ENCODE data around the gene ERMARD.

ERMARD gene

DNA sequence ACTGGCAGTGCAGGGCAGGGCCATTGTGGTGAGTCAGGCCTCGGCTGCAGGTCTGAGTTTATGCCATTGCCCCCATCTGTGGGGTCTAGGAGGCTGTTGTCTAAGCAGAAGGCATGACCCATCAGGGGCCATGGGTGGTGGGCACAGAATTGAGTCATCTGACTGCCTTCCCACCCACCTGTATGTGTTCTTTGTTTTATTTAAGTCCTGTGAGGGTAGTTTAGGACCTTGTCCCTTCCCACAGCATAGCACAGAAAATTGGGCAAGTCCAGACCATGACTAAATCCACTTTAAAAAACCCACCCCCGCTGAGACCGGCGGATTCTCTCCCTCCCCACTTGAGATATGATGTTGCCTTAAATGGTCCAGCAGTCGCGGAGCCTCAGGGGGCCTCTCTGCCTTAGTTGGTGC lies 40.3 kb downstream of the ERMARD start:
- peaks cover 8% of the 10 kb centered on the region for H3K27me3 ChIP-seq (ENCODE audit: insufficient read depth, poor library complexity, severe bottlenecking)
- H3K27ac ChIP-seq (replicated peaks) = no peak overlapping the region
- TF ChIP-seq SPI1 (IDR thresholded peaks at IDR 0.05; ENCODE audit: borderline replicate concordance, low read depth) (no peak), POLR2AphosphoS5 (IDR thresholded peaks at IDR 0.05; ENCODE audit: low read depth) (no peak), GABPA (IDR thresholded peaks at IDR 0.05; ENCODE audit: low read depth) (no peak)
- TF ChIP-seq, protein P1, sequence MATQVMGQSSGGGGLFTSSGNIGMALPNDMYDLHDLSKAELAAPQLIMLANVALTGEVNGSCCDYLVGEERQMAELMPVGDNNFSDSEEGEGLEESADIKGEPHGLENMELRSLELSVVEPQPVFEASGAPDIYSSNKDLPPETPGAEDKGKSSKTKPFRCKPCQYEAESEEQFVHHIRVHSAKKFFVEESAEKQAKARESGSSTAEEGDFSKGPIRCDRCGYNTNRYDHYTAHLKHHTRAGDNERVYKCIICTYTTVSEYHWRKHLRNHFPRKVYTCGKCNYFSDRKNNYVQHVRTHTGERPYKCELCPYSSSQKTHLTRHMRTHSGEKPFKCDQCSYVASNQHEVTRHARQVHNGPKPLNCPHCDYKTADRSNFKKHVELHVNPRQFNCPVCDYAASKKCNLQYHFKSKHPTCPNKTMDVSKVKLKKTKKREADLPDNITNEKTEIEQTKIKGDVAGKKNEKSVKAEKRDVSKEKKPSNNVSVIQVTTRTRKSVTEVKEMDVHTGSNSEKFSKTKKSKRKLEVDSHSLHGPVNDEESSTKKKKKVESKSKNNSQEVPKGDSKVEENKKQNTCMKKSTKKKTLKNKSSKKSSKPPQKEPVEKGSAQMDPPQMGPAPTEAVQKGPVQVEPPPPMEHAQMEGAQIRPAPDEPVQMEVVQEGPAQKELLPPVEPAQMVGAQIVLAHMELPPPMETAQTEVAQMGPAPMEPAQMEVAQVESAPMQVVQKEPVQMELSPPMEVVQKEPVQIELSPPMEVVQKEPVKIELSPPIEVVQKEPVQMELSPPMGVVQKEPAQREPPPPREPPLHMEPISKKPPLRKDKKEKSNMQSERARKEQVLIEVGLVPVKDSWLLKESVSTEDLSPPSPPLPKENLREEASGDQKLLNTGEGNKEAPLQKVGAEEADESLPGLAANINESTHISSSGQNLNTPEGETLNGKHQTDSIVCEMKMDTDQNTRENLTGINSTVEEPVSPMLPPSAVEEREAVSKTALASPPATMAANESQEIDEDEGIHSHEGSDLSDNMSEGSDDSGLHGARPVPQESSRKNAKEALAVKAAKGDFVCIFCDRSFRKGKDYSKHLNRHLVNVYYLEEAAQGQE (IDR thresholded peaks at IDR 0.05; ENCODE audit: insufficient replicate concordance, low read depth) = no peak
- TF ChIP-seq, protein P2, sequence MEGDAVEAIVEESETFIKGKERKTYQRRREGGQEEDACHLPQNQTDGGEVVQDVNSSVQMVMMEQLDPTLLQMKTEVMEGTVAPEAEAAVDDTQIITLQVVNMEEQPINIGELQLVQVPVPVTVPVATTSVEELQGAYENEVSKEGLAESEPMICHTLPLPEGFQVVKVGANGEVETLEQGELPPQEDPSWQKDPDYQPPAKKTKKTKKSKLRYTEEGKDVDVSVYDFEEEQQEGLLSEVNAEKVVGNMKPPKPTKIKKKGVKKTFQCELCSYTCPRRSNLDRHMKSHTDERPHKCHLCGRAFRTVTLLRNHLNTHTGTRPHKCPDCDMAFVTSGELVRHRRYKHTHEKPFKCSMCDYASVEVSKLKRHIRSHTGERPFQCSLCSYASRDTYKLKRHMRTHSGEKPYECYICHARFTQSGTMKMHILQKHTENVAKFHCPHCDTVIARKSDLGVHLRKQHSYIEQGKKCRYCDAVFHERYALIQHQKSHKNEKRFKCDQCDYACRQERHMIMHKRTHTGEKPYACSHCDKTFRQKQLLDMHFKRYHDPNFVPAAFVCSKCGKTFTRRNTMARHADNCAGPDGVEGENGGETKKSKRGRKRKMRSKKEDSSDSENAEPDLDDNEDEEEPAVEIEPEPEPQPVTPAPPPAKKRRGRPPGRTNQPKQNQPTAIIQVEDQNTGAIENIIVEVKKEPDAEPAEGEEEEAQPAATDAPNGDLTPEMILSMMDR (IDR thresholded peaks at IDR 0.05; ENCODE audit: insufficient read depth, low read length) = no peak
- DNase-seq (ENCODE audit: low read depth in 1 of 2, low spot score in 1 of 2) = no peak
- no peak overlapping the region for H3K4me3 ChIP-seq (replicated peaks; ENCODE audit: insufficient read depth, low read length)

DNA sequence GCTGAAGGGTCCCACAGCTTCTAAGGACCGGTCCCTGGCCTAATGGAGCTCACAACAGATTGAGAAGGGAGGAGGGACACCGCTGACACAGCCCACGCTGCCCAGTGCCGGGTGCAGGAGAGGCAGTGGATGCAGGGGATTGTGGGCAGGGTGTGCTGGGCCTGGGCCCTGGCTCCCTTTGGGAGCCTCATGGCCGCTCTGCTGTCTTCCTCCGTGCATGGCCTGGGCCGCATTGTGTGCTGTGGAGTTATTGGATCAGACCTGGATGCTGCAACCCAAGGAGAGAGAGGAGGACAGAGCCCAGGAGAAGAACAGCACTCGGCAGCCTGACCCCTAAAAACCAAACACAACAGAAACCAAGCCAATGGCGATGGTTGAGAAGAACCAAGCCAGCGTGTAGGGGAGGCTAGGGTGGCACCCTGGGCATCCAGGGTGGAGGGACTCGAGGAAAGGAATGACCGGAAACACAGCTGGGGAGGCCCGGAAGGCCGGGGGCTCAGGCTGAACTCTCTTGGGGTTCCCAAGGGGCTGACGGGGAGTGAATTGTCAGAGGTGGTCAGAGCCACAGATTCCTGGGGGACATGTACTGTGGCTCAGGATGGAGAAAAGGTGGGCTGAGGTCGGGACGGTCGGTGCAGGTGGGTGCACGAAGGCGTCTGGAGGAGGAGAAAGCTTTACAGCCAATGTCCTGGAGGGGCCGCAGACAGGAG lies 41.0 kb downstream of the ERMARD start:
- no peak overlapping the region for H3K27ac ChIP-seq (replicated peaks)
- no peak for DNase-seq (ENCODE audit: low read depth in 1 of 2, low spot score in 1 of 2)
- TF ChIP-seq, protein P2 (IDR thresholded peaks at IDR 0.05; ENCODE audit: insufficient read depth, low read length) = no peak
- TF ChIP-seq POLR2AphosphoS5 (IDR thresholded peaks at IDR 0.05; ENCODE audit: low read depth) = no peak
- TF ChIP-seq SPI1 (IDR thresholded peaks at IDR 0.05; ENCODE audit: borderline replicate concordance, low read depth) = no peak
- no peak for TF ChIP-seq GABPA (IDR thresholded peaks at IDR 0.05; ENCODE audit: low read depth)
- TF ChIP-seq, protein P1 (IDR thresholded peaks at IDR 0.05; ENCODE audit: insufficient replicate concordance, low read depth) = no peak
- peaks cover 8% of the 10 kb centered on the region for H3K27me3 ChIP-seq (ENCODE audit: insufficient read depth, poor library complexity, severe bottlenecking)
- H3K4me3 ChIP-seq (replicated peaks; ENCODE audit: insufficient read depth, low read length) = no peak overlapping the region

DNA sequence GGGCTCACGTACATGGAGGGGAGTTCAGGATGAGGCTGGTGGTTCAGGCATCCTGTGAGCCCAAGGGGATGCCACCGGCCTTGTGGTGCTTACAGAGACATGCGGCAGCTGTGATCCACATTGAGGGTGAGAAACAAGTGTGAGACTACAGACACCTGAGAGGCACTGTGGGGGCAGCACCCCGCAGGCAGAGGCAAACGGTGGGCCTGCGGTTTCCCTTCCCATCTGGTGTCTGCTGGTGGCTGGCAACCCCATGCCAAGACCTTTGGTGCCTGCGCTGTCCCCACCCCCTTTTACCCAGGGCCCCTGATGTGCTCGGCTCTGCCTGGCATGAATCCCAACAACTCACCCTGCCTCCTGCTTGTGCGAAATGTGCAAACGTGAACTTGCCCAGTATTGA lies 42.0 kb downstream of the ERMARD start:
- TF ChIP-seq, protein P1 (IDR thresholded peaks at IDR 0.05; ENCODE audit: insufficient replicate concordance, low read depth) = no peak
- TF ChIP-seq, protein P2 (IDR thresholded peaks at IDR 0.05; ENCODE audit: insufficient read depth, low read length) = no peak
- DNase-seq (ENCODE audit: low read depth in 1 of 2, low spot score in 1 of 2) = no peak
- peaks cover 8% of the 10 kb centered on the region for H3K27me3 ChIP-seq (ENCODE audit: insufficient read depth, poor library complexity, severe bottlenecking)
- no peak overlapping the region for H3K27ac ChIP-seq (replicated peaks)
- H3K4me3 ChIP-seq (replicated peaks; ENCODE audit: insufficient read depth, low read length) = no peak overlapping the region
